Body of pancreas (tissue), 4 donors: ENCODE measurements around the gene STAU1.

Experiments
- CTCF ChIP-seq, 7 experiments: fragments of 450-650 bp in 4 of 7; fragments of 200-600 bp in 3 of 7; sonication (generic) in 3 of 7; IDR thresholded peaks; one replicate each; pipeline ENCODE4 v1.5.1; 2016 to 2019; ENCODE audit warnings: antibody characterized with exemption in 7 of 7
- POLR2A ChIP-seq, 3 donors: fragments of 450-650 bp; IDR thresholded peaks; one replicate each; pipeline ENCODE4 v1.6.1; 2016; ENCODE audit warnings: antibody characterized with exemption in 3 of 3, mild to moderate bottlenecking in 2 of 3

- no peak for TF ChIP-seq CTCF (IDR thresholded peaks at IDR 0.05)
- TF ChIP-seq POLR2A (IDR thresholded peaks at IDR 0.05) = no peak
Observed at GRCh38 chr20:49163696-49164095, 24.4 kb downstream of the STAU1 start.
